GM12891 (cell line): ENCODE data around the gene SDR9C7.
"Not testable (repeated sequence)": the region's sequence is repeated elsewhere in the genome, so short reads cannot be mapped to it uniquely, and the experiment has no call there.

Experiments
- POLR2A ChIP-seq: IDR thresholded peaks from 2 replicates; pipeline ENCODE4 v1.6.1; 2011; ENCODE audit warnings: low read depth, low read length, control low read depth
- POU2F2 ChIP-seq: IDR thresholded peaks from 2 replicates; pipeline ENCODE4 v1.6.1; 2011; ENCODE audit warnings: low read depth, mild to moderate bottlenecking, control low read depth, low read length, moderate library complexity
- SPI1 ChIP-seq: IDR thresholded peaks from 2 replicates; pipeline ENCODE4 v1.6.1; 2011; ENCODE audit warnings: low read depth, low read length, control low read depth

- TF ChIP-seq SPI1, POLR2A, POU2F2: not testable (repeated sequence)
These were observed 16.1 kb downstream of the SDR9C7 start for GRCh38 chr12:56918139-56918538.
